ENCODE results near the gene MRPS35.

MRPS35 gene

GRCh38 chr12:27689558-27690180 lies 21.0 kb upstream of the MRPS35 start:
- DNase-seq (ENCODE audit: low read depth) = no peak
- no peak for TF ChIP-seq CTCF (conservative IDR thresholded peaks at IDR 0.05; ENCODE audit: control insufficient read depth, insufficient read depth, low read depth, low read length)
- no peak overlapping the region for H3K4me3 ChIP-seq (ENCODE audit: control insufficient read depth, low read depth, low read length)

- no peak overlapping the region for H3K4me3 ChIP-seq (ENCODE audit: control insufficient read depth, low read depth, low read length)
- no peak for DNase-seq (ENCODE audit: low read depth)
- no peak for TF ChIP-seq CTCF (conservative IDR thresholded peaks at IDR 0.05; ENCODE audit: control insufficient read depth, insufficient read depth, low read depth, low read length)
These were observed 17.2 kb upstream of the MRPS35 start for GRCh38 chr12:27693403-27693802.

DNA sequence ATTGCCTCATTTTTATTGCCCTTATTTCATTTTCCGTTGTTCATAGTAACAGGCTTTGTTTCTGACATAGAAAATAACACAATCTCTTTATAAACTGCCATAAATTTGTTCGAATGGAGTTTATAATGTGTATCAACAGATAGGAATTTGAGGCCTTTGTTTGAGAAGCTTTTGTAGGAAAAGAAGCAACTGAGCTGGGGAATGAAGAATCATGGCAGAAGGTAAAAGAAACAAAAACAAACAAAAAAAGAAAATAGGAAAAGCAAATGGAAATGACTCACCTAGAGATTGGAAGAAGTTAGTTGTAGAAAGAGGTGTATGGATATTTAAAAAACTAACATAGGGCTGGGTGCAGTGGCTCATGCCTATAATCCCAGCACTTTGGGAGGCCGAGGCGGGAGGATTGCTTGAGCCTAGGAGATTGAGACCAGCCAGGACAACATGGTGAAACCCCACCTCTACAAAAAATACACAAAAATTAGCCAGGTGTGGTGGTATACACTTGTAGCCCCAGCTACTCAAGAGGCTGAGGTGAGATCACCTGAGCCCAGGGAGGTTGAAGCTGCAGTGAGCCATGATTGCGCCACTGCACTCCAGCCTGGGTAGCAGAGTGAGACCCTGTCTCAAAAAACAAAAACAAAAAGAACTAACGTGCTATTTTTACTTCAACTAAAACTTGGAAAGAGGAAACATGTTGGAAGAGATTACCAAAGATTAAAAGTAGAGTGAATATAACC lies 14.9 kb upstream of the MRPS35 start:
- no peak for TF ChIP-seq CTCF (conservative IDR thresholded peaks at IDR 0.05; ENCODE audit: control insufficient read depth, insufficient read depth, low read depth, low read length)
- H3K4me3 ChIP-seq (ENCODE audit: control insufficient read depth, low read depth, low read length) = no peak overlapping the region
- no peak for DNase-seq (ENCODE audit: low read depth)

GRCh38 chr12:27696293-27696652 lies 14.4 kb upstream of the MRPS35 start, which contains the start of gene REP15:
TSS of gene REP15 (plus strand) at chr12:27696447. CDS start at chr12:27696563, 116 bp downstream.
- DNase-seq (ENCODE audit: low read depth) = no peak
- no peak for TF ChIP-seq CTCF (conservative IDR thresholded peaks at IDR 0.05; ENCODE audit: control insufficient read depth, insufficient read depth, low read depth, low read length)

GRCh38 chr12:27696864-27697564 lies 13.6 kb upstream of the MRPS35 start:
- TF ChIP-seq CTCF (conservative IDR thresholded peaks at IDR 0.05; ENCODE audit: control insufficient read depth, insufficient read depth, low read depth, low read length) = no peak
- H3K4me3 ChIP-seq (ENCODE audit: control insufficient read depth, low read depth, low read length) = no peak overlapping the region
- DNase-seq (ENCODE audit: low read depth) = no peak

More at GRCh38 chr12:27696293-27696652, 14.4 kb upstream of the MRPS35 start, which contains the start of gene REP15:
- H3K4me3 ChIP-seq (ENCODE audit: control insufficient read depth, low read depth, low read length) = no peak within 1 kb of the TSS

DNA sequence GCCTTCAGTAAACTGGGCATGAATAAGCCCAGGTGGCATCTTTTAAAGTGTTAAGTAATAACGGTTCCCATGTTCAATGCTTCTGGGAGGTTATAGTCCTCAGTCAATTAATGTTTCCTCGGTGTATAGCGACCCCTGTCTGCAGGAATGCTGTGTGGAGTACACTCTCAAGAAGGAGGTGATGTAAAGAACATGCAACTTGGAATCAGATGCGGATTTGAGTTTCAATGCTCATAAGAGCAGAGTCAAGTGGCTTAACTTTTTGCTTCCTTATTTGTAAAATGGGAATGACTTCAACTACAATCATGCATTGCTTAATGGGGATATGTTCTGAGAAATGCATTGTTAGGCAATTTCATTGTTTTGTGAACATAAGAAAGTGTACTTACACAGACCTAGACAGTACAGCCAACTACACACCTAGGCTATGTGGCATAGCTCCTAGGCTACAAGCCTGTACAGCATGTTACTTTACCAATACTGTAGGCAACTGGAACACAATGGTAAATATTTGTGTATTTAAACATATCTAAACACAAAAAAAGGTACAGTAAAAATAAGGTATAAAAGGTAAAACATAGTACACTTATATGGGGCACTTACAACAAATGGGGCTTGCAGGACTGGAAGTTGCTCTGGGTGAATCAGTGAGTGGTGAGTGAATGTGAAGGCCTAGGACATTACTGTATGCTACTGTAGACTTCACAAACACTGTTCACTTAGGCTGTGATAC lies 6.7 kb upstream of the MRPS35 start:
- DNase-seq (ENCODE audit: low read depth) = peak; percentile 86
- peak; percentile 93 for TF ChIP-seq CTCF (conservative IDR thresholded peaks at IDR 0.05; ENCODE audit: control insufficient read depth, insufficient read depth, low read depth, low read length)
- no peak overlapping the region for H3K4me3 ChIP-seq (ENCODE audit: control insufficient read depth, low read depth, low read length)
